Gastroesophageal sphincter (tissue), 4 donors: ENCODE measurements around the gene APOL3. TPM values are rescaled to one million over a fixed set of nuclear protein-coding genes. Genes with fewer than 3 reads are reported as not detected.
A peak's percentile ranks its signal among the peaks of the same experiment; 100 is the strongest.
"Not testable (repeated sequence)": the region's sequence is repeated elsewhere in the genome, so short reads cannot be mapped to it uniquely, and the experiment has no call there.

ENCODE experiments used
- ATAC-seq: fragments of 150-250 bp; one replicate; pipeline ENCODE4 v1.9.1; 2016; ENCODE audit warnings: mild to moderate bottlenecking, moderate library complexity
- H3K27ac ChIP-seq, 4 donors: fragments of 200-600 bp; sonication (generic) in 3 of 4; 1 replicate in 3 of 4; 2 replicates in 1 of 4; pipeline ENCODE4 v1.5.1; 2016 to 2019
- H3K27me3 ChIP-seq: fragments of 200-600 bp; sonication (generic); one replicate; pipeline ENCODE4 v1.5.1; 2019
- H3K36me3 ChIP-seq, 2 donors: fragments of 200-600 bp; sonication (generic); one replicate each; pipeline ENCODE4 v1.5.1; 2019; ENCODE audit warnings: control low read depth in 1 of 2
- H3K4me1 ChIP-seq, 3 donors: fragments of 200-600 bp; sonication (generic); 1 replicate in 2 of 3; 2 replicates in 1 of 3; pipeline ENCODE4 v1.5.1; 2016 to 2019; ENCODE audit warnings: control low read depth in 2 of 3
- H3K4me3 ChIP-seq, 2 donors: fragments of 200-600 bp; sonication (generic); one replicate each; pipeline ENCODE4 v1.5.1; 2019; ENCODE audit warnings: mild to moderate bottlenecking in 1 of 2, moderate library complexity in 1 of 2
- H3K9me3 ChIP-seq, 3 donors: fragments of 200-600 bp; sonication (generic); one replicate each; pipeline ENCODE4 v1.5.1; 2017 to 2019; ENCODE audit warnings: control low read depth in 2 of 3
- EP300 ChIP-seq: sonication (generic); formaldehyde crosslinking; IDR thresholded peaks from one replicate; pipeline ENCODE4 v1.6.1; 2017; ENCODE audit warnings: antibody characterized with exemption, mild to moderate bottlenecking
- POLR2A ChIP-seq, 2 donors: fragments of 450-650 bp; IDR thresholded peaks; one replicate each; pipeline ENCODE4 v1.6.1; 2017; ENCODE audit warnings: antibody characterized with exemption in 2 of 2, mild to moderate bottlenecking in 2 of 2, moderate library complexity in 1 of 2
- POLR2AphosphoS5 ChIP-seq: sonication (generic); formaldehyde crosslinking; IDR thresholded peaks from one replicate; pipeline ENCODE4 v1.6.1; 2017; ENCODE audit warnings: antibody characterized with exemption
- WGBS, 2 donors: methylation state at CpG; one replicate each; pipeline ENCODE4 v1.1.5; 2018; ENCODE audit warnings: low coverage in 1 of 2; 5-methylcytosine and 5-hydroxymethylcytosine counted together
- total RNA-seq, 4 donors: library from RNA; depleted of rRNA; stranded (reverse); fragments of >200 nt; gene quantifications; one replicate each; pipeline ENCODE4 v1.1.0, GENCODE V29; 2016
- TF ChIP-seq, protein P1 (sequence below), 4 experiments: fragments of 200-600 bp in 2 of 4; fragments of 450-650 bp in 2 of 4; sonication (generic) in 1 of 4; IDR thresholded peaks; one replicate each; pipeline ENCODE4 v1.5.1; 2017 to 2019; ENCODE audit warnings: antibody characterized with exemption in 4 of 4, mild to moderate bottlenecking in 2 of 4, moderate library complexity in 2 of 4

APOL3 gene
- total RNA-seq, 4 donors from 2014 or later = 35.5 to 80.5 (median 41.6) TPM

DNA sequence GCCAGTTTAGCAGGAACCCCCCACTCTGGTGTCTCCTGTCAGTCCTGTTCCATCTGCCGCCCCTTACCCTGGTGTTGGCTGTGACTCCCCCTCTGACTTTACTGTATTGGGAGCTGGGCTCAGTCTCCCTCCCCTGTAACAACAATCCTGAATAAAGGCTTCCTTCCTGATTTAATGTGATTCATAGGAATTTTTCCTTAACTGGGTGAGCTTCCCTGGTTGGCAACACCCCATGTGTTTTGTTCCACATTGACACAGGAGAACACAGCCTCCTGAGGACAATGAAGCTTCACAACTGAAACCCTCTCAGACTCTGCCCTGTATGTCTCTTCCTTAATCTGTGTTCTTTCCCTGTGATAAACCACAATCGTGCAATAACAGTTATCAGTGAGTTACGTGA, 32.6 kb upstream of the APOL3 start:
- no peaks in the 10 kb centered on the region for H3K27me3 ChIP-seq
- no peak for TF ChIP-seq POLR2A (IDR thresholded peaks at IDR 0.05)
- no peak for TF ChIP-seq POLR2AphosphoS5
- TF ChIP-seq EP300 = no peak
- TF ChIP-seq, protein P1, sequence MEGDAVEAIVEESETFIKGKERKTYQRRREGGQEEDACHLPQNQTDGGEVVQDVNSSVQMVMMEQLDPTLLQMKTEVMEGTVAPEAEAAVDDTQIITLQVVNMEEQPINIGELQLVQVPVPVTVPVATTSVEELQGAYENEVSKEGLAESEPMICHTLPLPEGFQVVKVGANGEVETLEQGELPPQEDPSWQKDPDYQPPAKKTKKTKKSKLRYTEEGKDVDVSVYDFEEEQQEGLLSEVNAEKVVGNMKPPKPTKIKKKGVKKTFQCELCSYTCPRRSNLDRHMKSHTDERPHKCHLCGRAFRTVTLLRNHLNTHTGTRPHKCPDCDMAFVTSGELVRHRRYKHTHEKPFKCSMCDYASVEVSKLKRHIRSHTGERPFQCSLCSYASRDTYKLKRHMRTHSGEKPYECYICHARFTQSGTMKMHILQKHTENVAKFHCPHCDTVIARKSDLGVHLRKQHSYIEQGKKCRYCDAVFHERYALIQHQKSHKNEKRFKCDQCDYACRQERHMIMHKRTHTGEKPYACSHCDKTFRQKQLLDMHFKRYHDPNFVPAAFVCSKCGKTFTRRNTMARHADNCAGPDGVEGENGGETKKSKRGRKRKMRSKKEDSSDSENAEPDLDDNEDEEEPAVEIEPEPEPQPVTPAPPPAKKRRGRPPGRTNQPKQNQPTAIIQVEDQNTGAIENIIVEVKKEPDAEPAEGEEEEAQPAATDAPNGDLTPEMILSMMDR (IDR thresholded peaks at IDR 0.05) = no peak

DNA sequence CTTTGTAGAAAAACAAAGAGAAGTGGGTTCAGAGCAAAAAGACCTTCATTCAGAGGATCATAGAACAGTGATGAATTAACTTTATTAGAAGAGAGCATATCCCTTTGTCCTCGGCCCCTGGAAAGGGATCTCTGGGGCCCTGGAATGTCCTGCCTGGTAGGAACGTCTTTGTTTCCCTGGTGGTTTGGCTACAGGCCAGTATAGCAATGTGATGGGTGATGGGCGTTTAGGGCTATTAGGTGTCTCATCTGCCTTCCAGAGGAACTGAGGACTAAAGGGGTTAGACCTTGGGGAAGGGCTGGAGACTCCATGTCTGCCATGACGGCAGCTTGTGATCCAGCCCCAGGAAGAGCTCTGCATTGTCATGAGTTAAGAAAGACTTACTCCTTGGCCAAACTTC, 32.0 kb upstream of the APOL3 start:
- WGBS, 2 donors = 39 to 69% methylated on average over 3 of the region's 4 CpGs
- TF ChIP-seq, protein P1 (IDR thresholded peaks at IDR 0.05) = no peak
- peaks cover 0 to 38% (median 10%) of the 10 kb centered on the region in 3 donors for H3K4me1 ChIP-seq
- H3K9me3 ChIP-seq = no peaks in the 10 kb centered on the region
- no peak for ATAC-seq
- no peak overlapping the region for H3K4me3 ChIP-seq
- no peak overlapping the region for H3K27ac ChIP-seq
- no peaks in the 10 kb centered on the region for H3K36me3 ChIP-seq
- H3K27me3 ChIP-seq = no peaks in the 10 kb centered on the region

More for the DNA sequence above, 32.6 kb upstream of the APOL3 start:
- WGBS, 2 donors = 60 to 79% methylated on average over 1 to 2 of the region's 3 CpGs
- no peak for ATAC-seq
- Histone ChIP-seq H3K36me3 (no peaks in the 10 kb centered on the region), H3K4me1 (peaks cover 0 to 44% (median 13%) of the 10 kb centered on the region in 3 donors), H3K4me3 (no peak overlapping the region), H3K9me3 (no peaks in the 10 kb centered on the region), H3K27ac (no peak overlapping the region)

DNA sequence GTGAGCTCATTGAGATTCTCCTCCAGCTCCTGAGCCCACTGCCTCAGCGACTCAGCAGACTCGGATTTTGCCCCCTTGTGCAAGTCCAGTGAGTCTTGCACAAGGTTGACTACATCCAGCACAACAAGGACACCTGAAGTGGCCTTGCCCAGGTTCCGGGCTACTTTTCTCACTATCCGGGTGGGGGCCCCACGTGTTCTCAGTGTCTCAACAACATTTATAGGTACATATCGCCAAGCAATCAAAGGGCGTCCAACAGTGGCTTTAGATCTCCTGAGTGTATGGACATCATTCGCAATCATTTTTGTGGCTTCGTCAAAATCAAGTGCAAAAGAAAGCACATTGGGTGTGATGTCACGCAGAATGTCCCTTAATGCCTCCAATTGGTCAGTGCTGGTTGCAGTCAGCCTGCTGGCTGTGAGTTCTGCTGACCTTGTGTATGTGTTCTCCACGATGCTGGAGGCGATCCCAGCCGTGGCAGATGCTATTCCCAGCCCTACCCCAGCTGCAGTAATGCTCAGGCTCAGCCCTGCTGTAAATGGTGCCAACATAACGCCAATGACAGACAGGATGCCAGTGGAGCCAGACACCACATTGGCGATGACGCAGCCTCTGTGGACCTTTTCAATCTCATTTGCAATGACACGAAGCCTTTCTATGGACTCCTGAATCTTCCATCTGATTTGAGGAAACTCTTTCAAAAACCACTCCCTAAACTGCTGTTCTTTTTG, 30.7 kb upstream of the APOL3 start:
- 66 to 70% methylated on average over 9 to 14 of the region's 17 CpGs for WGBS, 2 donors
- no peaks in the 10 kb centered on the region for H3K27me3 ChIP-seq
- no peaks in the 10 kb centered on the region for H3K9me3 ChIP-seq
- H3K4me3 ChIP-seq = no peak overlapping the region
- peak; percentile 88 for ATAC-seq
- H3K27ac ChIP-seq = peak overlapping the region in 3 of 4 donors; percentile 38 to 67 (median 42)
- no peaks in the 10 kb centered on the region for H3K36me3 ChIP-seq
- TF ChIP-seq, protein P1 (IDR thresholded peaks at IDR 0.05) = no peak
- no peak for TF ChIP-seq EP300
- no peak for TF ChIP-seq POLR2A (IDR thresholded peaks at IDR 0.05)
- peak; percentile 77 for TF ChIP-seq POLR2AphosphoS5
- H3K4me1 ChIP-seq = peaks cover 0 to 26% (median 0%) of the 10 kb centered on the region in 3 donors

DNA sequence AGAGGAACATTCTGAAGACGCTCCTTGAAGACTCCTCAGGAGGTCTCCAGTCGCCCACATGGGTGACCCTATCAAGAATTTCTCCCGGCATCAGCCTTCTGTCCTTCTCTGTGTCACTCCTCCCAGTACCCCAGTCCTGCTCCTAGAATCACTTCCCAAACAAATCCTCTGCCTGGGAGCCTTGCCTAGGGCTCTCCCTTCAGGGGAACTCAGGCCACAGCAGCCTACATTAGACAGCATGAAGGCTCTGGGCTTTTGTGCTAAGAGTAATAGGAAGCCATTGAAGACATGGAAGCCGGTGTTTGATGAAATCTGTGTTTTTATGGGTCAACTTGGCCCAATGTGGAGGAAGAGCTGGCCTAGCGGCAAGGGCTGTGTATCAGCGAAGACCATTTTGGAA, 27.3 kb upstream of the APOL3 start:
- H3K27me3 ChIP-seq, H3K27ac ChIP-seq, H3K36me3 ChIP-seq, H3K4me3 ChIP-seq, H3K9me3 ChIP-seq, ATAC-seq: not testable (repeated sequence)
- H3K4me1 ChIP-seq = peaks cover 0 to 19% (median 0%) of the 10 kb centered on the region in 3 donors
- WGBS, 2 donors = 100% methylated on average over 1 of the region's 6 CpGs

DNA sequence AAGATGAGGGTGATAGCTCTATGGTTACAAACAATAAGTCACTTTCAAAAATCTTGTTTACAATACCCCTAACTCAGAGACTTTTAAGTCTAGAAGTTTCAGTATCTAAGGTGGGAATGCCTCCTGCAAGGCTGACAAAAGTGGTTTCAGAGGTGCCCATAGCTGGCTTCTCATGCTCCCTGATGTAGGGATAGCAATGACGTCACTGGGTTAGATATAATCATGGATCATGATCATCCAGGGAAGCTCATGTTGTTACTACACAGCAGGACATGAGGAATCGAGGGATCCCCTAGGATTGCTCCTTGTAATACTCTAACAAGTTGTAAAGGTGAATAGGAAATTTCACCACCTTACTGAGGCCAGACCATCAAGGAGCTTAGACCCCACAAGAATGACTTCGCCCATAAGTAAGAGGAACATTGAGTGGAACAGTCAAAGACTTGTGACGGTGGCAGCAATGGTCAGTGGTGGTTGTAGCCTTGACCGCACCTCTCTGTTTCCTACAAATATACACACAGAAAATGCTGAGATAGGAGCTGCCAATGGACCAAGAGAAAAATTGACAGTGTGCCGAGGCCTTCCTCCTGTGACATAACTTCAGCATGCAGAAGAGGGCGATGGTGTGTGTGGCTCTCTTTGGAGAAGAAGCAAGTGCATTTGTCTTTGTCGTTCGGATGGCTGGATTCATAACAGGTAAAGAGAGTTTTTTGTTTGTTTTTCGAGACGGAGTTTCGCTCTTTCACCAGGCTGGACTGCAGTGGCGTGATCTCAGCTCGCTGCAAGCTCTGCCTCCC, 25.5 kb upstream of the APOL3 start:
- Histone ChIP-seq H3K9me3 (no peaks in the 10 kb centered on the region), H3K4me3 (no peak overlapping the region), H3K36me3 (no peaks in the 10 kb centered on the region), H3K4me1 (peaks cover 0 to 10% (median 0%) of the 10 kb centered on the region in 3 donors), H3K27ac (no peak overlapping the region), H3K27me3 (no peaks in the 10 kb centered on the region)
- TF ChIP-seq, protein P1 (IDR thresholded peaks at IDR 0.05) = no peak
- TF ChIP-seq POLR2AphosphoS5 (no peak), POLR2A (IDR thresholded peaks at IDR 0.05) (no peak), EP300 (no peak)
- 86% methylated on average over 10 to 13 of the region's 14 CpGs for WGBS, 2 donors
- no peak for ATAC-seq
